ENCODE measurements around the gene PCDH17.

DNA sequence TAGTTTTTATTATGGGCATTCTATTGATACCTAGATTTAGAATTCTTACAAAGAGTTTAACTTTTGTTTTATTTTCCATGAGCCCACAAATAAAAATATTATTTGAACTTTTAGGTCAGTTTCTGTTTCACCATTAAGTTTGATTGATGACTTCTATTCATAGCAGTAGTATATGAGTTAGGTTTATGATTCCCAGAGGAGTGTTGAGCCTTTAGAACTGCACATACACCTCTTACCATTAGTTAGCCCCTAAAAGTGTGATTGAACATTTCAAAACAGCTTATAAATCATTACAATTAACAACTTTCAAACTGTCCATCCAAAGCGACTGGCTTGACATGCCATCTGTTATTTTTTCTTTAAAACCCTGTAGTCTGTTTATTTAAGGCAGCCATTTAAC is 19.0 kb upstream of the PCDH17 start:
- no peak for TF ChIP-seq ZNF274 (IDR thresholded peaks at IDR 0.05; ENCODE audit: borderline replicate concordance, extremely low read depth, low read length)
- no peak for TF ChIP-seq GTF2F1 (IDR thresholded peaks at IDR 0.05; ENCODE audit: borderline replicate concordance, low read depth, low read length)
- TF ChIP-seq, protein P1, sequence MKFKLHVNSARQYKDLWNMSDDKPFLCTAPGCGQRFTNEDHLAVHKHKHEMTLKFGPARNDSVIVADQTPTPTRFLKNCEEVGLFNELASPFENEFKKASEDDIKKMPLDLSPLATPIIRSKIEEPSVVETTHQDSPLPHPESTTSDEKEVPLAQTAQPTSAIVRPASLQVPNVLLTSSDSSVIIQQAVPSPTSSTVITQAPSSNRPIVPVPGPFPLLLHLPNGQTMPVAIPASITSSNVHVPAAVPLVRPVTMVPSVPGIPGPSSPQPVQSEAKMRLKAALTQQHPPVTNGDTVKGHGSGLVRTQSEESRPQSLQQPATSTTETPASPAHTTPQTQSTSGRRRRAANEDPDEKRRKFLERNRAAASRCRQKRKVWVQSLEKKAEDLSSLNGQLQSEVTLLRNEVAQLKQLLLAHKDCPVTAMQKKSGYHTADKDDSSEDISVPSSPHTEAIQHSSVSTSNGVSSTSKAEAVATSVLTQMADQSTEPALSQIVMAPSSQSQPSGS (IDR thresholded peaks at IDR 0.05; ENCODE audit: low read length) = no peak
- no peak for TF ChIP-seq POLR2A (IDR thresholded peaks at IDR 0.05; ENCODE audit: control extremely low read depth in 1 of 2, low read depth in 2 of 2, low read length in 2 of 2)
- no peak for TF ChIP-seq EP300 (IDR thresholded peaks at IDR 0.05; ENCODE audit: borderline replicate concordance in 1 of 2, low read depth in 2 of 2, low read length in 2 of 2)
- TF ChIP-seq, protein P2, sequence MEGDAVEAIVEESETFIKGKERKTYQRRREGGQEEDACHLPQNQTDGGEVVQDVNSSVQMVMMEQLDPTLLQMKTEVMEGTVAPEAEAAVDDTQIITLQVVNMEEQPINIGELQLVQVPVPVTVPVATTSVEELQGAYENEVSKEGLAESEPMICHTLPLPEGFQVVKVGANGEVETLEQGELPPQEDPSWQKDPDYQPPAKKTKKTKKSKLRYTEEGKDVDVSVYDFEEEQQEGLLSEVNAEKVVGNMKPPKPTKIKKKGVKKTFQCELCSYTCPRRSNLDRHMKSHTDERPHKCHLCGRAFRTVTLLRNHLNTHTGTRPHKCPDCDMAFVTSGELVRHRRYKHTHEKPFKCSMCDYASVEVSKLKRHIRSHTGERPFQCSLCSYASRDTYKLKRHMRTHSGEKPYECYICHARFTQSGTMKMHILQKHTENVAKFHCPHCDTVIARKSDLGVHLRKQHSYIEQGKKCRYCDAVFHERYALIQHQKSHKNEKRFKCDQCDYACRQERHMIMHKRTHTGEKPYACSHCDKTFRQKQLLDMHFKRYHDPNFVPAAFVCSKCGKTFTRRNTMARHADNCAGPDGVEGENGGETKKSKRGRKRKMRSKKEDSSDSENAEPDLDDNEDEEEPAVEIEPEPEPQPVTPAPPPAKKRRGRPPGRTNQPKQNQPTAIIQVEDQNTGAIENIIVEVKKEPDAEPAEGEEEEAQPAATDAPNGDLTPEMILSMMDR (IDR thresholded peaks at IDR 0.05; ENCODE audit: control extremely low read depth in 1 of 3, insufficient read depth in 1 of 3, low read depth in 1 of 3, low read length in 3 of 3) = no peak
- TF ChIP-seq POLR2AphosphoS5 (IDR thresholded peaks at IDR 0.05; ENCODE audit: low read depth, low read length) = no peak
- no peak for TF ChIP-seq RAD21 (IDR thresholded peaks at IDR 0.05 in 1 of 2, conservative IDR thresholded peaks at IDR 0.05 in 1 of 2; ENCODE audit: low read depth in 2 of 2, low read length in 2 of 2)
- TF ChIP-seq NANOG (IDR thresholded peaks at IDR 0.05; ENCODE audit: insufficient read depth, low read depth, low read length, poor library complexity, severe bottlenecking) = no peak
- TF ChIP-seq EZH2 (IDR thresholded peaks at IDR 0.05; ENCODE audit: low read depth, low read length, severe bottlenecking) = no peak
- TF ChIP-seq, protein P3, sequence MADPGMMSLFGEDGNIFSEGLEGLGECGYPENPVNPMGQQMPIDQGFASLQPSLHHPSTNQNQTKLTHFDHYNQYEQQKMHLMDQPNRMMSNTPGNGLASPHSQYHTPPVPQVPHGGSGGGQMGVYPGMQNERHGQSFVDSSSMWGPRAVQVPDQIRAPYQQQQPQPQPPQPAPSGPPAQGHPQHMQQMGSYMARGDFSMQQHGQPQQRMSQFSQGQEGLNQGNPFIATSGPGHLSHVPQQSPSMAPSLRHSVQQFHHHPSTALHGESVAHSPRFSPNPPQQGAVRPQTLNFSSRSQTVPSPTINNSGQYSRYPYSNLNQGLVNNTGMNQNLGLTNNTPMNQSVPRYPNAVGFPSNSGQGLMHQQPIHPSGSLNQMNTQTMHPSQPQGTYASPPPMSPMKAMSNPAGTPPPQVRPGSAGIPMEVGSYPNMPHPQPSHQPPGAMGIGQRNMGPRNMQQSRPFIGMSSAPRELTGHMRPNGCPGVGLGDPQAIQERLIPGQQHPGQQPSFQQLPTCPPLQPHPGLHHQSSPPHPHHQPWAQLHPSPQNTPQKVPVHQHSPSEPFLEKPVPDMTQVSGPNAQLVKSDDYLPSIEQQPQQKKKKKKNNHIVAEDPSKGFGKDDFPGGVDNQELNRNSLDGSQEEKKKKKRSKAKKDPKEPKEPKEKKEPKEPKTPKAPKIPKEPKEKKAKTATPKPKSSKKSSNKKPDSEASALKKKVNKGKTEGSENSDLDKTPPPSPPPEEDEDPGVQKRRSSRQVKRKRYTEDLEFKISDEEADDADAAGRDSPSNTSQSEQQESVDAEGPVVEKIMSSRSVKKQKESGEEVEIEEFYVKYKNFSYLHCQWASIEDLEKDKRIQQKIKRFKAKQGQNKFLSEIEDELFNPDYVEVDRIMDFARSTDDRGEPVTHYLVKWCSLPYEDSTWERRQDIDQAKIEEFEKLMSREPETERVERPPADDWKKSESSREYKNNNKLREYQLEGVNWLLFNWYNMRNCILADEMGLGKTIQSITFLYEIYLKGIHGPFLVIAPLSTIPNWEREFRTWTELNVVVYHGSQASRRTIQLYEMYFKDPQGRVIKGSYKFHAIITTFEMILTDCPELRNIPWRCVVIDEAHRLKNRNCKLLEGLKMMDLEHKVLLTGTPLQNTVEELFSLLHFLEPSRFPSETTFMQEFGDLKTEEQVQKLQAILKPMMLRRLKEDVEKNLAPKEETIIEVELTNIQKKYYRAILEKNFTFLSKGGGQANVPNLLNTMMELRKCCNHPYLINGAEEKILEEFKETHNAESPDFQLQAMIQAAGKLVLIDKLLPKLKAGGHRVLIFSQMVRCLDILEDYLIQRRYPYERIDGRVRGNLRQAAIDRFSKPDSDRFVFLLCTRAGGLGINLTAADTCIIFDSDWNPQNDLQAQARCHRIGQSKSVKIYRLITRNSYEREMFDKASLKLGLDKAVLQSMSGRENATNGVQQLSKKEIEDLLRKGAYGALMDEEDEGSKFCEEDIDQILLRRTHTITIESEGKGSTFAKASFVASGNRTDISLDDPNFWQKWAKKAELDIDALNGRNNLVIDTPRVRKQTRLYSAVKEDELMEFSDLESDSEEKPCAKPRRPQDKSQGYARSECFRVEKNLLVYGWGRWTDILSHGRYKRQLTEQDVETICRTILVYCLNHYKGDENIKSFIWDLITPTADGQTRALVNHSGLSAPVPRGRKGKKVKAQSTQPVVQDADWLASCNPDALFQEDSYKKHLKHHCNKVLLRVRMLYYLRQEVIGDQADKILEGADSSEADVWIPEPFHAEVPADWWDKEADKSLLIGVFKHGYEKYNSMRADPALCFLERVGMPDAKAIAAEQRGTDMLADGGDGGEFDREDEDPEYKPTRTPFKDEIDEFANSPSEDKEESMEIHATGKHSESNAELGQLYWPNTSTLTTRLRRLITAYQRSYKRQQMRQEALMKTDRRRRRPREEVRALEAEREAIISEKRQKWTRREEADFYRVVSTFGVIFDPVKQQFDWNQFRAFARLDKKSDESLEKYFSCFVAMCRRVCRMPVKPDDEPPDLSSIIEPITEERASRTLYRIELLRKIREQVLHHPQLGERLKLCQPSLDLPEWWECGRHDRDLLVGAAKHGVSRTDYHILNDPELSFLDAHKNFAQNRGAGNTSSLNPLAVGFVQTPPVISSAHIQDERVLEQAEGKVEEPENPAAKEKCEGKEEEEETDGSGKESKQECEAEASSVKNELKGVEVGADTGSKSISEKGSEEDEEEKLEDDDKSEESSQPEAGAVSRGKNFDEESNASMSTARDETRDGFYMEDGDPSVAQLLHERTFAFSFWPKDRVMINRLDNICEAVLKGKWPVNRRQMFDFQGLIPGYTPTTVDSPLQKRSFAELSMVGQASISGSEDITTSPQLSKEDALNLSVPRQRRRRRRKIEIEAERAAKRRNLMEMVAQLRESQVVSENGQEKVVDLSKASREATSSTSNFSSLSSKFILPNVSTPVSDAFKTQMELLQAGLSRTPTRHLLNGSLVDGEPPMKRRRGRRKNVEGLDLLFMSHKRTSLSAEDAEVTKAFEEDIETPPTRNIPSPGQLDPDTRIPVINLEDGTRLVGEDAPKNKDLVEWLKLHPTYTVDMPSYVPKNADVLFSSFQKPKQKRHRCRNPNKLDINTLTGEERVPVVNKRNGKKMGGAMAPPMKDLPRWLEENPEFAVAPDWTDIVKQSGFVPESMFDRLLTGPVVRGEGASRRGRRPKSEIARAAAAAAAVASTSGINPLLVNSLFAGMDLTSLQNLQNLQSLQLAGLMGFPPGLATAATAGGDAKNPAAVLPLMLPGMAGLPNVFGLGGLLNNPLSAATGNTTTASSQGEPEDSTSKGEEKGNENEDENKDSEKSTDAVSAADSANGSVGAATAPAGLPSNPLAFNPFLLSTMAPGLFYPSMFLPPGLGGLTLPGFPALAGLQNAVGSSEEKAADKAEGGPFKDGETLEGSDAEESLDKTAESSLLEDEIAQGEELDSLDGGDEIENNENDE (IDR thresholded peaks at IDR 0.05; ENCODE audit: insufficient replicate concordance, low read length) = no peak

Data from H1 (cell line).